Measurements from ENCODE around the gene THOC6. TPM values are rescaled to one million over a fixed set of nuclear protein-coding genes. Genes with fewer than 3 reads are reported as not detected.
"Not testable (repeated sequence)": the region's sequence is repeated elsewhere in the genome, so short reads cannot be mapped to it uniquely, and the experiment has no call there.

THOC6 gene
- total and polyA plus RNA-seq, 4 donors, result 10.8 to 14.8 (median 11.7) TPM

- no peak for TF ChIP-seq SP1 (IDR thresholded peaks at IDR 0.05)
- TF ChIP-seq JUND (IDR thresholded peaks at IDR 0.05), result no peak
- TF ChIP-seq FOXA1 (IDR thresholded peaks at IDR 0.05), result no peak
- TF ChIP-seq MAX (IDR thresholded peaks at IDR 0.05), result no peak
- TF ChIP-seq CTCF (IDR thresholded peaks at IDR 0.05; ENCODE audit: low read depth, low read length, missing input control), result no peak
- TF ChIP-seq TAF1 (conservative IDR thresholded peaks at IDR 0.05), result no peak
- no peak for TF ChIP-seq FOXA2 (IDR thresholded peaks at IDR 0.05)
- TF ChIP-seq NR2F2 (IDR thresholded peaks at IDR 0.05), result no peak
- no peak for TF ChIP-seq RAD21 (IDR thresholded peaks at IDR 0.05)
- no peak for TF ChIP-seq YY1 (IDR thresholded peaks at IDR 0.05)
- peaks cover 0 to 11% (median 5%) of the 10 kb centered on the region in 4 donors for H3K4me1 ChIP-seq (ENCODE audit: control insufficient read depth in 4 of 4, insufficient read depth in 4 of 4, low read length in 3 of 4)
- DNase-seq (ENCODE audit: low spot score), result no peak
- H3K27me3 ChIP-seq (ENCODE audit: control insufficient read depth in 4 of 4, insufficient read depth in 4 of 4, low read length in 3 of 4), result no peaks in the 10 kb centered on the region
- peaks cover 0 to 9% (median 3%) of the 10 kb centered on the region in 4 donors for H3K36me3 ChIP-seq (ENCODE audit: control insufficient read depth in 4 of 4, insufficient read depth in 3 of 4, low read depth in 1 of 4, low read length in 3 of 4)
- H3K9ac ChIP-seq (ENCODE audit: low read depth in 1 of 2, low read length in 2 of 2), result no peak overlapping the region
- no peak overlapping the region for H3K4me3 ChIP-seq (ENCODE audit: low read depth in 1 of 3, low read length in 3 of 3)
- no peak overlapping the region for H3K27ac ChIP-seq (ENCODE audit: low read depth in 1 of 2, low read length in 2 of 2)
- no peaks in the 10 kb centered on the region for H3K9me3 ChIP-seq (ENCODE audit: control insufficient read depth in 4 of 4, low read length in 3 of 4)
- WGBS, result 91% methylated on average over 7 of the region's 7 CpGs
Observed at GRCh38 chr16:3071655-3072054, 47.8 kb downstream of the THOC6 start.

- H3K9ac ChIP-seq (ENCODE audit: low read depth in 1 of 2, low read length in 2 of 2); DNase-seq (ENCODE audit: low spot score); H3K9me3 ChIP-seq (ENCODE audit: control insufficient read depth in 4 of 4, low read length in 3 of 4); H3K36me3 ChIP-seq (ENCODE audit: control insufficient read depth in 4 of 4, insufficient read depth in 3 of 4, low read depth in 1 of 4, low read length in 3 of 4); H3K27me3 ChIP-seq (ENCODE audit: control insufficient read depth in 4 of 4, insufficient read depth in 4 of 4, low read length in 3 of 4); H3K27ac ChIP-seq (ENCODE audit: low read depth in 1 of 2, low read length in 2 of 2); H3K4me3 ChIP-seq (ENCODE audit: low read depth in 1 of 3, low read length in 3 of 3): not testable (repeated sequence)
- 59% methylated on average over 3 of the region's 4 CpGs for WGBS
- peaks cover 0 to 11% (median 5%) of the 10 kb centered on the region in 4 donors for H3K4me1 ChIP-seq (ENCODE audit: control insufficient read depth in 4 of 4, insufficient read depth in 4 of 4, low read length in 3 of 4)
Observed at GRCh38 chr16:3072148-3072547, 48.3 kb downstream of the THOC6 start.

- not testable (repeated sequence) for H3K36me3 ChIP-seq (ENCODE audit: control insufficient read depth in 4 of 4, insufficient read depth in 3 of 4, low read depth in 1 of 4, low read length in 3 of 4); H3K9ac ChIP-seq (ENCODE audit: low read depth in 1 of 2, low read length in 2 of 2); H3K27ac ChIP-seq (ENCODE audit: low read depth in 1 of 2, low read length in 2 of 2); H3K27me3 ChIP-seq (ENCODE audit: control insufficient read depth in 4 of 4, insufficient read depth in 4 of 4, low read length in 3 of 4); H3K4me3 ChIP-seq (ENCODE audit: low read depth in 1 of 3, low read length in 3 of 3); H3K9me3 ChIP-seq (ENCODE audit: control insufficient read depth in 4 of 4, low read length in 3 of 4); DNase-seq (ENCODE audit: low spot score)
- 68% methylated on average over 17 of the region's 18 CpGs for WGBS
- peaks cover 0 to 11% (median 4%) of the 10 kb centered on the region in 4 donors for H3K4me1 ChIP-seq (ENCODE audit: control insufficient read depth in 4 of 4, insufficient read depth in 4 of 4, low read length in 3 of 4)
Observed at GRCh38 chr16:3072576-3073263, 48.9 kb downstream of the THOC6 start.

GRCh38 chr16:3073448-3073847 is 49.6 kb downstream of the THOC6 start:
- TF ChIP-seq RAD21 (IDR thresholded peaks at IDR 0.05) (no peak), RXRA (IDR thresholded peaks at IDR 0.05) (no peak), HNF4A (conservative IDR thresholded peaks at IDR 0.05) (no peak), FOXA1 (IDR thresholded peaks at IDR 0.05) (no peak), HNF4G (IDR thresholded peaks at IDR 0.05) (no peak), REST (IDR thresholded peaks at IDR 0.05) (no peak), JUND (IDR thresholded peaks at IDR 0.05) (no peak), FOXA2 (IDR thresholded peaks at IDR 0.05) (no peak), YY1 (IDR thresholded peaks at IDR 0.05) (no peak), GABPA (IDR thresholded peaks at IDR 0.05 in 1 of 2, conservative IDR thresholded peaks at IDR 0.05 in 1 of 2) (no peak), NR2F2 (IDR thresholded peaks at IDR 0.05) (no peak), ZBTB33 (IDR thresholded peaks at IDR 0.05) (no peak)
- Histone ChIP-seq H3K27ac (ENCODE audit: low read depth in 1 of 2, low read length in 2 of 2) (no peak overlapping the region), H3K9me3 (ENCODE audit: control insufficient read depth in 4 of 4, low read length in 3 of 4) (no peaks in the 10 kb centered on the region), H3K4me1 (ENCODE audit: control insufficient read depth in 4 of 4, insufficient read depth in 4 of 4, low read length in 3 of 4) (peaks cover 0 to 11% (median 3%) of the 10 kb centered on the region in 4 donors), H3K36me3 (ENCODE audit: control insufficient read depth in 4 of 4, insufficient read depth in 3 of 4, low read depth in 1 of 4, low read length in 3 of 4) (peaks cover 0 to 4% (median 2%) of the 10 kb centered on the region in 4 donors), H3K4me3 (ENCODE audit: low read depth in 1 of 3, low read length in 3 of 3) (no peak overlapping the region), H3K9ac (ENCODE audit: low read depth in 1 of 2, low read length in 2 of 2) (no peak overlapping the region), H3K27me3 (ENCODE audit: control insufficient read depth in 4 of 4, insufficient read depth in 4 of 4, low read length in 3 of 4) (no peaks in the 10 kb centered on the region)
- WGBS, result 85% methylated on average over 7 of the region's 7 CpGs
- DNase-seq (ENCODE audit: low spot score), result no peak
